ENCODE data around the gene CCDC200. TPM values are rescaled to one million over a fixed set of nuclear protein-coding genes. Genes with fewer than 3 reads are reported as not detected.

The CCDC200 gene
- polyA plus RNA-seq, 1 of the 3 experiments (the other 2 are of a cell fraction) = not detected

- TF ChIP-seq ELF1 (IDR thresholded peaks at IDR 0.05) (peak; percentile 80), FOXJ3 (CRISPR knock-in tag; IDR thresholded peaks at IDR 0.05) (no peak), CTCF (IDR thresholded peaks at IDR 0.05) (peak; percentile 56), CHD2 (IDR thresholded peaks at IDR 0.05; ENCODE audit: low read length, partially characterized antibody) (no peak), MAX (IDR thresholded peaks at IDR 0.05; ENCODE audit: low read depth) (peak; percentile 62; the same call in 1 of the 2 replicates), RAD21 (IDR thresholded peaks at IDR 0.05; ENCODE audit: low read length) (no peak), USF2 (IDR thresholded peaks at IDR 0.05; ENCODE audit: borderline replicate concordance, low read depth, low read length) (no peak), NFIC (IDR thresholded peaks at IDR 0.05; ENCODE audit: borderline replicate concordance) (peak; percentile 78), FOSL2 (IDR thresholded peaks at IDR 0.05; ENCODE audit: borderline replicate concordance, low read depth) (peak; percentile 77)
These were observed 56.6 kb downstream of the CCDC200 start (continued) for GRCh38 chr17:43171586-43172487.

Small RNAs within 50 kb of the gene (small RNA-seq; reads per million reads assigned to genes)
- 0 to 0.13 (median 0) reads per million in 7 experiments for gene RF00004
- gene RNU2-1 = 0 reads per million in 7 experiments

Other genes with a start within 250 kb of the CCDC200 start
- gene PTGES3L, start 248.5 kb downstream of the CCDC200 start, polyA plus RNA-seq (2012; rRNA removed) = 1.4 and 1.7 TPM in 2 replicates
- gene RUNDC1, start 248.1 kb downstream of the CCDC200 start, polyA plus RNA-seq (2012; rRNA removed) = 9.0 and 9.5 TPM in 2 replicates
- 4,890 and 6,383 TPM in 2 replicates for gene RPL27, start 230.2 kb downstream of the CCDC200 start, polyA plus RNA-seq (2012; rRNA removed)
- 15.7 and 17.6 TPM in 2 replicates for gene IFI35, start 221.8 kb downstream of the CCDC200 start, polyA plus RNA-seq (2012; rRNA removed)
- gene VAT1, start 206.2 kb downstream of the CCDC200 start, polyA plus RNA-seq (2012; rRNA removed) = 157 and 170 TPM in 2 replicates
- gene RND2, start 203.4 kb downstream of the CCDC200 start, polyA plus RNA-seq (2012; rRNA removed) = 8.9 and 10.5 TPM in 2 replicates
- gene BRCA1, start 103.3 kb downstream of the CCDC200 start, polyA plus RNA-seq (2012; rRNA removed) = 11.2 and 12.5 TPM in 2 replicates
- gene NBR1, start 57.4 kb downstream of the CCDC200 start, polyA plus RNA-seq (2012; rRNA removed) = 41.4 and 62.5 TPM in 2 replicates
- gene TMEM106A, start 16.7 kb downstream of the CCDC200 start, polyA plus RNA-seq (2012; rRNA removed) = 0.03 and 0.12 TPM in 2 replicates
- not detected in 2 replicates for gene RNU2-1, start 5.4 kb upstream of the CCDC200 start, polyA plus RNA-seq (2012; rRNA removed)
- gene ARL4D, start 170.4 kb upstream of the CCDC200 start, polyA plus RNA-seq (2012; rRNA removed) = 22.7 and 29.5 TPM in 2 replicates

All from SK-N-SH (cell line).